HG03575 (cell line): ENCODE data around the gene TMPRSS7.
A peak's percentile ranks its signal among the peaks of the same experiment; 100 is the strongest.

ENCODE experiments used
- ATAC-seq: cut with Tn5 transposase; IDR thresholded peaks from one replicate; pipeline ENCODE4 v1.9.1; 2021; ENCODE audit not compliant: unreplicated experiment, insufficient number of reproducible peaks, low FRiP score; ENCODE audit errors: extremely low read depth

Gene TMPRSS7, protein sequence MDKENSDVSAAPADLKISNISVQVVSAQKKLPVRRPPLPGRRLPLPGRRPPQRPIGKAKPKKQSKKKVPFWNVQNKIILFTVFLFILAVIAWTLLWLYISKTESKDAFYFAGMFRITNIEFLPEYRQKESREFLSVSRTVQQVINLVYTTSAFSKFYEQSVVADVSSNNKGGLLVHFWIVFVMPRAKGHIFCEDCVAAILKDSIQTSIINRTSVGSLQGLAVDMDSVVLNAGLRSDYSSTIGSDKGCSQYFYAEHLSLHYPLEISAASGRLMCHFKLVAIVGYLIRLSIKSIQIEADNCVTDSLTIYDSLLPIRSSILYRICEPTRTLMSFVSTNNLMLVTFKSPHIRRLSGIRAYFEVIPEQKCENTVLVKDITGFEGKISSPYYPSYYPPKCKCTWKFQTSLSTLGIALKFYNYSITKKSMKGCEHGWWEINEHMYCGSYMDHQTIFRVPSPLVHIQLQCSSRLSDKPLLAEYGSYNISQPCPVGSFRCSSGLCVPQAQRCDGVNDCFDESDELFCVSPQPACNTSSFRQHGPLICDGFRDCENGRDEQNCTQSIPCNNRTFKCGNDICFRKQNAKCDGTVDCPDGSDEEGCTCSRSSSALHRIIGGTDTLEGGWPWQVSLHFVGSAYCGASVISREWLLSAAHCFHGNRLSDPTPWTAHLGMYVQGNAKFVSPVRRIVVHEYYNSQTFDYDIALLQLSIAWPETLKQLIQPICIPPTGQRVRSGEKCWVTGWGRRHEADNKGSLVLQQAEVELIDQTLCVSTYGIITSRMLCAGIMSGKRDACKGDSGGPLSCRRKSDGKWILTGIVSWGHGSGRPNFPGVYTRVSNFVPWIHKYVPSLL

DNA sequence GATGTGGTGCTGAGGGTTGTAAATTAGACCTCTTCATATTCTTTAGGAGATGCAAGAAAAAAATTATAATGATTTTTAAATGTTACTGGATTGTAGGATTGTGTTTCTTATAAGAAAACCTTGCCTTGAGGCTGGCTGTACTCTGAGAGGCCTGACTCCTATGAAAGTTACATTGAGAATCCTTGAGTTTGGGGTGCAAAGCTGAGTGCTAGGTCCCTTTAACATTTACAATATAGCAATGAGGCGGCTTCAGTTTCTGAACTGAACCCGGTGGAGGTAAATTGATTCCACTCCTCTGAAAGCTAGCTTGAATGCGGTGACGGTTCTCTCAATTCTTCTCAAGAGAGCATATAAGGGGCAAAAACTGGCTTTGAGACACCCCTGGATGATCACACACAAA lies at the start of gene TMPRSS7:
TSS of gene TMPRSS7 (plus strand) at position 301 of the 400 bp plus-strand sequence. CDS start 110 bp downstream, outside the sequence.
- no peak for ATAC-seq

DNA sequence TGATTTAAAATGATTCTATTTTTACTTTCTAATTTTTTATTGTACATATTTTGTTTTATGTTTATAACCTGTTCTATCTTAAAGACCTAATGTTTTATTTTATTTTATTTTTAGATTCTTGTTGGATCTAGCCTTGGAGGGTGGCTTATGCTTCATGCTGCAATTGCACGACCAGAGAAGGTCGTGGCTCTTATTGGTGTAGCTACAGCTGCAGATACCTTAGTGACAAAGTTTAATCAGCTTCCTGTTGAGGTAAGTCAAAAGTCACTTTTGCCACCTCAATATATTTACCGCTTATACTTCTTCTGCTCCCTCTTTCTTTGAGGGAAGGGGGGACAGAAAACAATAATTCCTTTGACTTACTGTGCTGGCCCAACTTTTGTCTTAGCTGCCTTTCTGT lies 47.7 kb upstream of the TMPRSS7 start:
- no peak for ATAC-seq

- peak; percentile 78 for ATAC-seq
Measured at GRCh38 chr3:111989061-111989678, 45.4 kb upstream of the TMPRSS7 start.

DNA sequence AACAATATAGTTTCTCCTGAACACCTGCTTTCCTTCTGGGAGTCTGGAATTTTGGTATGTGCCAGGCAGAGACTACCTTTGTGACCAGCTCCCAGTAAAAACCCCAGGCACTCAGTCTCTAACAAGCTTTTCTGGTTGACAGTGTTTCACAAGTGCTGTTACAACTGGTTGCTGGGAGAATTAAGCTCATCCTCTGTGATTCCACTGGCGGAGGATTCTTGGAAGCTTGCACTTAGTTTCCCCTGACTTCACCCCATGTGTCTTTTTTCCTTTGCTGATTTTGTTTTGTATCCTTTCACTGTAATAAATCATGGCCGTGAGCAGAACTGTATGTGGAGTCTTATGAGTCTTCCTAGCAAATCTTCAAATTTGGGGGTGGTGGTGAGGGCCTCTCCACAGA lies 41.5 kb upstream of the TMPRSS7 start:
- no peak for ATAC-seq

DNA sequence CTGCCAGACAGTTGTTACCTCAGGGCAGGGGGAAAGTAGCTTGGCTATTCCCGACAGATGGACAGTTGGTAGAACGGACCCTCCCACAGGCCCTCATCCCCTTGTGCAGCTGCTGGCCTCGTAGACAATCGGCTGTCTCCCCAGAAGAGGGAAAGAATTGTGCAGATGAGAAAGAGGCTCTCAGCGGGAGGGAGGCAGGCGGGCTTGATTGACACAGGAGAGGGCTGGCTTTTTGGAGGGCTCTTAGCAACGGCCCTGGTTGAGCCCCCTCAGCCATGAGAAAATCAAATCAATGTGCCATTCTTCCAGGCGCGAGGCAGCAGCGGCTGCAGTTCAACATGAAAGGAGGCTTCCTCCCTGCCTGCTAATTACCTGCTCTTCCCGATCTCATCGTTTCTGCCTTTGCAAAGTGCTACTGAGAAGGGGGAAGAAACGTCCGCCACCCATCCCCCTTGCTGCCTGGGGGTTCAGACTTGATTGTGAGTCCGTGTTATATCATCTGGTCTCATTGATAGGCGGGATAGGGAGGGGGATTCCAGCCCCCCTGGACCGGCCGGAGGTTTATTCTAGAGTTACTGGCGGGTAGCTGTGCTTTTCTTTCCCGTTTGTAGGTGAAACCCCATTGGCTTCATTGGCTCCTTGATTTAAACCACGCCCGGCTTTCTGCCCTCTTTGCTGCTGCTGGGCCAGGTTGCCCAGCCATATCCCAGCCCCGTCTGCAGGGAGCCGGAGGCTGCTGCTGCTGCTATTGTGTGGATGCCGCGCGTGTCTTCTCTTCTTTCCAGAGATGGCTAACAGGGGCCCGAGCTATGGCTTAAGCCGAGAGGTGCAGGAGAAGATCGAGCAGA lies 35.7 kb upstream of the TMPRSS7 start, which contains the start of gene TAGLN3:
TSS of gene TAGLN3 (plus strand) at position 287 of the 848 bp plus-strand sequence. CDS start at position 788, 501 bp downstream.
- no peak for ATAC-seq

DNA sequence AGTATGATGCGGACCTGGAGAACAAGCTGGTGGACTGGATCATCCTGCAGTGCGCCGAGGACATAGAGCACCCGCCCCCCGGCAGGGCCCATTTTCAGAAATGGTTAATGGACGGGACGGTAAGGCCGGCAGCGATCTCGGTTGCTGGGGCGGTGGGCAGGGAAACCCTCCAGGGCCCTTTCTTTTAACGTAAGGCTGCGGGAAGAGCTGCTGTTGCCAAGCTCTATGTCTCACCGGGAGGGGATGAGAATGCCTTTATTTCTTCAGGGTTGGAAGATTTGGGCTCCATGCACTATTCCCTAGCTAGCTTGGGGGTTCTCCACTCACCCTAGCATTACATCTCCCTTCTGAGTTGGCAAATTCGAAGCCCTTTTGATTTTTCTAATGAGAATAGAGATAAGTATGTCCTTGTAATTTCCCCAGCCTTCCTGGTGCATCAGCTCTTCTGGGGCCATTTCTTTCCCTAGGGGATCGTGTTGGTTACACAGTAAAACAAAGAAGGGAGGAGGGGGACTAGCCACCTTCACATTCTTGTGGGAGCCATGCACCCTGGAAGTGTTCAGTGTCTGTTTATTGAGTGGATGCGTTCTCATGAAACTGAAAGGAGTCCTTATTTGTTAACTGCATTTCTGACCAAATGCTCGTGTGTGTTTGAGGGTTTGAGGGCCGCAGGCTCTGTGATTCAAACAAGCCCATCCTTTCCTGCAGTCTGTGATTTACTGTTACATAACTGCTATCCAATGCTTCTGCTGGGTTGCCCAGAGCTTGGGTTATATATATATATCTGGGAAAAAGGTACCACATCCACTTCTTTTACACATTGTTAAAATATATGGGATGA lies 34.8 kb upstream of the TMPRSS7 start:
- no peak for ATAC-seq

DNA sequence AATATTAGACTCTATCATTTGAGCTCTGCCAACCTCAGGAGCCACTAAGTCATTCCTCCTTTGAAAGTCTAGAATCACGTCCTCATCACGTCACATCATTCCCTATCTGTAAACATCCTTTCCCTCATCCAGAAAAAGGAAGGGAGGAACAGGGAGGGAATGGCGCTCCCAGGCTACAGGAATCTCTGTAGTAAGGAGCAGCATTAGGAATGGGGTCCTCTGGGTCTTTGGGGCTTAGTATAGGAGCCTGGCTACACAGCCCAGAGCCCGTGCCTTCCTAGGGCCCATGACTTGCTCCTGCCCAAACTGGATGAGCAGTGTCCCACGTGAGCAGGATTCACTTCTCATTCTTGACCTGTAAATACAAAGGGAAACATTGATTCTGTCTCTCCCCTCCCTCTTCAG lies 34.2 kb upstream of the TMPRSS7 start:
- ATAC-seq: no peak

DNA sequence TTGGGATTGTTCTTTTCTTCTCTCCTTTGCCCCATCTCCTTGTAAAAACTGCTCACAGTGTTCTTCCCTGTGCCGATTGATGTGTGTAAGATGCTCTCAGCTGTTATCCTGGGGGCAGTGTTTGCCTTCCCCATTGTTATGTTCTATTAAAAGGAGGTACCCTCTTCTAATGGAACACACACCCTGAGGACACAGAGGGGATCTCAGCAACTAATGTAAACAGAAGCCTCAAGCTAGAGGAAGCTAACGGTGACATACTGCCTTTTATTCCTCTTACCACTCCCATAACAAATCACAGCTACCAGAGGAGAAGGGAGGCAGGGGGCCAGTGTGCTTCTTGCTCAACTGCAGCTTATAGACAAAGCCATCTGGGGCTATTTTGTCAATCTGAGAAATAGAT lies 33.6 kb upstream of the TMPRSS7 start:
- ATAC-seq: no peak

DNA sequence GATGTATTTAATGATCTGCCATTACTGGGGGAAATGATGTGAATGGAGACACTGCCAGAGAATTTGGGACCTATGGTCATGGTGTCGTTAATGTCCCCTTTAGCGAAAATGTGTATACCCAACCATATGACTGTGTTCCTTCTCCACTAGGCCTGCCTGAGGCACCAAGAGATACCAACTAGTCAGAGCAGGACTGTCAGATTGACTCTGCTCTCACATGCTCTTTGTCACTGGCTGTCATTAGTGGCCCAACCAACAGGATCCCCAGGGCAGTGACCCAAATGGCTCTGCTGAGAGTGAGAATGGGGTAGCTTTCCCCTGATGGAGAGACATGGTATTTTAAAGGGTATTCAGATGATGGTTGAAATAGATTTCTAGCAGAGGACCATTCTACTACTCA lies 33.0 kb upstream of the TMPRSS7 start:
- no peak for ATAC-seq

GRCh38 chr3:112002096-112002971 lies 32.2 kb upstream of the TMPRSS7 start:
- ATAC-seq: no peak

- ATAC-seq: no peak
Measured at GRCh38 chr3:112003321-112004080, 31.0 kb upstream of the TMPRSS7 start.

DNA sequence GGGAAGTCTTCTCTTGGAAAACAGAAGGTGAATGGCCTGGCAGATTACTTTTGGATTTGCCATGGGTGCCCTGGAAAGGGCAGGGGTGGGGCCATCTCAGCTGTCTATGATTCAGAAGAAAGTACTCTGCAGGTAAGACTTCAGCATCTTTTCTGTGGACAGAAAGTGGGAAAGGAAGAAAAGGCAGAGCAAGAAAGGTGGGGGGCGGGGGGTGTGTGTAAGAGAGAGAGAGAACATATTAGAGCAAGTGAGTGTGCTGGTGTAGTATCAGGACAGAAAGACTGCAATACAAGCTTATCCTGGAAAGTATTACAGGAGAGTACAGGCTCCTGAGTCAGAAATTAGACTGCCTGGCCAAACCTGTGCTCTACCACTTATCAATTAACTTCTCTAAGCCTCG lies 30.3 kb upstream of the TMPRSS7 start:
- no peak for ATAC-seq

GRCh38 chr3:112004669-112005068 lies 29.9 kb upstream of the TMPRSS7 start:
- ATAC-seq: no peak

DNA sequence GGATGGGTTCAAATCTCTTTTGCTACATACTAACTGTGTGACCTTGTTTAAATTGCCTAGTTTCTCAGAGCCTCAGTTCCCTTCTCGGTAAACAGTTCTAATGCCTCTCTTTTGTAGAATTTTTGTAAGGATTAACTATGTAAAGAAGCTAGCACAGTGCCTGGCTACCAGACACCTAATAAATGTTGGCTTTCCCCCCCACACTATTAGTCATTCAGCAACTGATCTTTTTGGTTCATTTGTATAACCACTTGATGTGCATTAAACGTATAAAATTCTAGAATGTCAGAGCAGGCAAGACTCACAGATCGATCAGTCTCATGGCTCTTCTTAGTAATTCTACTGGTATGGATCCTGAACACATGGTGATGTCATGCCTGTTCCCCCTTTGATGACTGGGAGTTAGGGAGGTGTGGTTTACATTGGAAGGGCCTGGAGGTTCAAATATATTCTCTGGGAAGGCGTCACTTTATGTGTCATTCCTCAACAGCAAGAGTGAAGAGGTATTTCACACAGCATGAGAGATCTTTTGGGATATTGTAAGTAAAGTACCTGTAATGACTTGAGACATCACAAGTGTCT lies 29.4 kb upstream of the TMPRSS7 start:
- no peak for ATAC-seq

DNA sequence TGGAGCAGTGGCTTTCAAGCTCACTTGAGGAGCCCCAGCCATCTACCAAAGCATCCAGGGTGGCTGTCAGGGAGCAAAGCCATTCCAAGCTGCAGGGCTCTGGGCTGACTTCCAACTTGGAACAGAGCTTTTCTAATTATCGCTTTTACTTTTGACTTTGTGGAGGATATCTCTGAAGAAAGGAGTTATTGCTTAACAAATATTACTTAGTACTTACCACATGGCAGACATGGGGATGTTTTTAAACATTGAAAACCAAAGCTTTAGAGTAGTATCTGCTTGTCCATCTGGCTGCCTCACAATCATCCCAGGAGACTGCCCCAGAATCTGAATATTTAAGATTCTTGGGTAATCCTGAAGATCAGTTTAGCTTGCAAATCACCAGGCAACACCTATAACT lies 26.9 kb upstream of the TMPRSS7 start:
- no peak for ATAC-seq

DNA sequence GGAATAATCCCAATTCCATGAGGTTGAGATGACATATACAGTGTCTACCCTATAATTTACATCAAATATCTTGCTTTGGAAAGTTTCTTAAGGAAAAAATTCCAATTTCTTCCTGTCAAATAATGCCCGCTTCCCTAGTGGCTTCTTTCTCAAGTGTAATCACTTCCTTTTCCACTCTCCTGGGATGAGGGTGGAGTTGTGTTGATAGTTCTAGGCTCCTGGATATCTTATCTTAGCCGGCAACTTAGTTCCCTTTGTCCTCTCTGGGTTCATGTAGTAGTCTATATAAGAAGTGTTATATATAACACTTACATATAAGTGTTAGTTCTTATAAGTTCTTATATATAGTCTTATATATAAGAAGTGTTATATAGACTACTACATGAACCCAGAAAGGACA lies 24.9 kb upstream of the TMPRSS7 start:
- ATAC-seq: no peak
